Heart left ventricle (tissue), 16 donors: ENCODE data around the gene NDST3. TPM values are rescaled to one million over a fixed set of nuclear protein-coding genes. Genes with fewer than 3 reads are reported as not detected.

Experiments used
- ATAC-seq, 4 donors: fragments of 200-7000 bp; cut with Tn5 transposase; one replicate each; pipeline ENCODE4 v1.9.1; 2020 to 2022; ENCODE audit warnings: moderate library complexity in 4 of 4, mild to moderate bottlenecking in 3 of 4, moderate number of reproducible peaks in 1 of 4
- DNase-seq, 5 donors: peaks; one replicate each; pipeline ENCODE4 v3.0.0-alpha.2; 2020
- H3K27ac ChIP-seq, 12 donors: fragments of 200-600 bp; sonication (generic) in 4 of 12; one replicate each; pipeline versions ENCODE4 v1.5.0 to v1.8.0; 2016 to 2022; ENCODE audit warnings: mild to moderate bottlenecking in 2 of 12
- H3K27me3 ChIP-seq, 9 donors: fragments of 200-600 bp; sonication (generic) in 2 of 9; one replicate each; pipeline versions ENCODE4 v1.5.1 to v1.8.0; 2016 to 2022; ENCODE audit warnings: mild to moderate bottlenecking in 3 of 9
- H3K36me3 ChIP-seq, 9 donors: fragments of 200-600 bp; sonication (generic) in 2 of 9; one replicate each; pipeline versions ENCODE4 v1.5.0 to v1.8.0; 2018 to 2022; ENCODE audit warnings: mild to moderate bottlenecking in 2 of 9
- H3K4me1 ChIP-seq, 12 donors: fragments of 200-600 bp; sonication (generic) in 4 of 12; one replicate each; pipeline versions ENCODE4 v1.5.0 to v1.8.0; 2016 to 2022; ENCODE audit warnings: mild to moderate bottlenecking in 3 of 12
- H3K4me3 ChIP-seq, 12 donors: fragments of 200-600 bp; sonication (generic) in 4 of 12; one replicate each; pipeline versions ENCODE4 v1.5.0 to v1.8.0; 2017 to 2022; ENCODE audit warnings: mild to moderate bottlenecking in 9 of 12, moderate library complexity in 4 of 12
- H3K9me3 ChIP-seq, 12 donors: fragments of 200-600 bp; sonication (generic) in 4 of 12; one replicate each; pipeline versions ENCODE4 v1.5.0 to v1.8.0; 2016 to 2022; ENCODE audit warnings: mild to moderate bottlenecking in 1 of 12
- WGBS, 4 donors: extraction: QIAGEN DNeasy Blood & Tissue Kit in 2 of 4; methylation state at CpG; one replicate each; pipeline versions ENCODE4 v1.1.5 to v1.1.7; 2013 to 2018; 5-methylcytosine and 5-hydroxymethylcytosine counted together
- intact Hi-C, 10 donors: fragments of 100-400 bp; cut with DNase I; formaldehyde crosslinking; loops; one replicate each; pipeline versions ENCODE4 v1.11.1 to v1.14.2; 2022
- polyA plus RNA-seq, 2 donors: library from polyadenylated mRNA; stranded (reverse); fragments of 200-250 nt; gene quantifications; one replicate each; pipeline ENCODE4 v1.2.3, GENCODE V29; 2013
- total RNA-seq, 9 donors: library from RNA; depleted of rRNA in 2 of 9; stranded (reverse); fragments of >200 nt in 2 of 9; fragmentation: NEBNext Ultra II Directional in 3 of 9; extraction: Animal tissue kit (Norgen Biotek cat#: 25700) in 3 of 9; gene quantifications; one replicate each; pipeline versions ENCODE4 v1.1.0 to v1.2.4, GENCODE V29; 2016 to 2023
- TF ChIP-seq, protein P1 (sequence below), 12 donors: fragments of 200-600 bp; sonication (generic) in 4 of 12; IDR thresholded peaks; one replicate each; pipeline versions ENCODE4 v1.5.0 to v1.8.0; 2018 to 2022; ENCODE audit warnings: antibody characterized with exemption in 12 of 12, mild to moderate bottlenecking in 5 of 12
- donor health status: ischemic (EF 13 %, LVEDD 7.1; RV severe dilation, severe dysfunction).
- donor health status: healthy with polysubstance abuse.
- donor health status: DM: no; HTN: yes; CAD: no.
- donor health status: DM: no; HTN: no; CAD: no.
- donor health status: ischemic (EF 25% LVEDD 6.9; RV normal size, moderate dysfunction).
- donor health status: ischemic (EF 25% LVEDD 5.7; RV mildly dilated, moderate dysfunction).
- donor health status: healthy.
- donor health status: DM: yes; HTN: yes; CAD: no.
- donor health status: ischemic (EF 35%, LVEDD 5.7; RV mildly dilated, moderate dysfunction).
- donor health status: nonischemic (EF 11% LVEDD 7.7; RV severe dilation, severe dysfunction).
- donor health status: DM: yes; HTN: yes; CAD: no.
- donor health status: PGD.
- donor health status: ischemic (EF 29% LVEDD 5.4; RV normal size, mild dysfunction).
- donor health status: nonischemic (EF 23%, LVEDD 6.1; RV moderate dilation, normal function).

Gene NDST3
- total and polyA plus RNA-seq, 11 donors = 0.29 TPM; not detected in 10

DNA sequence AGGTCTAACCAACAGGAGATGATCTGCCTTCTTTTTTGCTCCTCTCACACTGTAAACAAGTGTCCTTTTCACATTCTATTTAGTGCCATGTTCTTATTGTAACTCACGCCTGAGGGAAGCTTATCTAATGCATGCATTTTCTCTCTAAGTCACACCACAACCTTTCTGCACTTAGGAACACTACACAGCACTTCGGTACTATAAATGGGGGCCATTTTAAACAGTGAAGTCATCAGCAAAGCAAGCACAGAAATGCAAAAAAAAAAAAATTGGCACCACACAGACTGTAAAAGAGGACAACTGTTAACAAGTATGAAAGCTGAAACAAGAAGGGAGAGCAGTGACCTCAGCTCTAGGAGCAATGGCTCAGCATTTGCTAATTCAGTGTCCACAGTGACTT, 273.4 kb downstream of the NDST3 start:
- DNase-seq (no peak), ATAC-seq (peak in 1 of 4 donors; percentile 18)
- Histone ChIP-seq H3K27me3 (no peaks in the 10 kb centered on the region), H3K27ac (no peak overlapping the region), H3K36me3 (no peaks in the 10 kb centered on the region), H3K9me3 (no peaks in the 10 kb centered on the region), H3K4me1 (no peaks in the 10 kb centered on the region), H3K4me3 (no peak overlapping the region)
- whole genome bisulfite sequencing, 4 donors = 15 to 19% (median 17%) methylated on average over 2 of the region's 2 CpGs
- TF ChIP-seq, protein P1, sequence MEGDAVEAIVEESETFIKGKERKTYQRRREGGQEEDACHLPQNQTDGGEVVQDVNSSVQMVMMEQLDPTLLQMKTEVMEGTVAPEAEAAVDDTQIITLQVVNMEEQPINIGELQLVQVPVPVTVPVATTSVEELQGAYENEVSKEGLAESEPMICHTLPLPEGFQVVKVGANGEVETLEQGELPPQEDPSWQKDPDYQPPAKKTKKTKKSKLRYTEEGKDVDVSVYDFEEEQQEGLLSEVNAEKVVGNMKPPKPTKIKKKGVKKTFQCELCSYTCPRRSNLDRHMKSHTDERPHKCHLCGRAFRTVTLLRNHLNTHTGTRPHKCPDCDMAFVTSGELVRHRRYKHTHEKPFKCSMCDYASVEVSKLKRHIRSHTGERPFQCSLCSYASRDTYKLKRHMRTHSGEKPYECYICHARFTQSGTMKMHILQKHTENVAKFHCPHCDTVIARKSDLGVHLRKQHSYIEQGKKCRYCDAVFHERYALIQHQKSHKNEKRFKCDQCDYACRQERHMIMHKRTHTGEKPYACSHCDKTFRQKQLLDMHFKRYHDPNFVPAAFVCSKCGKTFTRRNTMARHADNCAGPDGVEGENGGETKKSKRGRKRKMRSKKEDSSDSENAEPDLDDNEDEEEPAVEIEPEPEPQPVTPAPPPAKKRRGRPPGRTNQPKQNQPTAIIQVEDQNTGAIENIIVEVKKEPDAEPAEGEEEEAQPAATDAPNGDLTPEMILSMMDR (IDR thresholded peaks at IDR 0.05) = no peak
- intact Hi-C loops = no loop called here
